CD4-positive, alpha-beta T cell (primary cell): Measurements from ENCODE around the gene AKAP12. TPM values are rescaled to one million over a fixed set of nuclear protein-coding genes. Genes with fewer than 3 reads are reported as not detected.

Source experiments
- ATAC-seq: fragments of 200-7000 bp; cut with Tn5 transposase; one replicate; pipeline ENCODE4 v1.10.0; 2022; ENCODE audit warnings: mild to moderate bottlenecking; ENCODE audit not compliant: poor library complexity
- CTCF ChIA-PET: fragments of 350-600 bp; sonication (Branson Sonifier 250); formaldehyde crosslinking; loops from one replicate; lab custom pipeline; 2021; ENCODE audit warnings: antibody characterized with exemption, inconsistent platforms; lab: Charles Lee
- POLR2A ChIA-PET: fragments of 350-600 bp; sonication (Branson Sonifier 250); formaldehyde crosslinking; loops from one replicate; lab custom pipeline; 2021; ENCODE audit warnings: antibody characterized with exemption, inconsistent platforms; lab: Charles Lee
- DNase-seq, 14 experiments: peaks; one replicate each; pipeline ENCODE4 v3.0.0-alpha.2; 2013 to 2020; ENCODE audit warnings: mixed read lengths in 2 of 14
- H3K27ac ChIP-seq, 2 donors: one replicate each; pipeline versions ENCODE4 v1.5.1 to v1.7.0; 2013; ENCODE audit warnings: low read length in 2 of 2, low read depth in 1 of 2, mild to moderate bottlenecking in 1 of 2
- H3K27me3 ChIP-seq, 2 experiments: 1 replicate in 1 of 2; 2 replicates in 1 of 2; pipeline versions ENCODE4 v1.6.1 to v1.7.0; 2013; ENCODE audit warnings: low read length in 2 of 2, control low read depth in 1 of 2, mild to moderate bottlenecking in 1 of 2, moderate library complexity in 1 of 2; ENCODE audit not compliant: insufficient read depth in 2 of 2, control insufficient read depth in 1 of 2
- H3K36me3 ChIP-seq: one replicate; pipeline ENCODE4 v1.6.1; 2013; ENCODE audit warnings: low read length, control low read depth; ENCODE audit not compliant: insufficient read depth
- H3K4me1 ChIP-seq: one replicate; pipeline ENCODE4 v1.6.1; 2013; ENCODE audit warnings: low read length, control low read depth; ENCODE audit not compliant: insufficient read depth
- H3K4me3 ChIP-seq: one replicate; pipeline ENCODE4 v1.5.1; 2013; ENCODE audit warnings: mild to moderate bottlenecking, low read length, moderate library complexity
- H3K9me3 ChIP-seq, 2 experiments: 1 replicate in 1 of 2; 2 replicates in 1 of 2; pipeline versions ENCODE4 v1.6.1 to v1.7.0; 2013; ENCODE audit warnings: low read length in 2 of 2, mild to moderate bottlenecking in 2 of 2, control low read depth in 1 of 2, moderate library complexity in 1 of 2; ENCODE audit not compliant: control insufficient read depth in 1 of 2, insufficient read depth in 1 of 2
- H3K27ac Mint-ChIP-seq: one replicate; pipeline ENCODE4 v1.8.0; 2020; ENCODE audit warnings: mixed read lengths
- H3K27me3 Mint-ChIP-seq: one replicate; pipeline ENCODE4 v1.8.0; 2021; ENCODE audit warnings: mixed read lengths
- H3K36me3 Mint-ChIP-seq: one replicate; pipeline ENCODE4 v1.8.0; 2021; ENCODE audit warnings: low read depth, mixed read lengths
- H3K4me1 Mint-ChIP-seq: one replicate; pipeline ENCODE4 v1.8.0; 2021; ENCODE audit warnings: low read depth, mixed read lengths
- H3K4me3 Mint-ChIP-seq: one replicate; pipeline ENCODE4 v1.8.0; 2020; ENCODE audit warnings: mild to moderate bottlenecking, mixed read lengths
- H3K9me3 Mint-ChIP-seq: one replicate; pipeline ENCODE4 v1.8.0; 2020; ENCODE audit warnings: mixed read lengths
- intact Hi-C, 2 experiments: fragments of 100-400 bp; cut with DNase I in 1 of 2; cut with micrococcal nuclease in 1 of 2; formaldehyde crosslinking; loops; one replicate each; pipeline versions ENCODE4 v1.15.1 to v1.9.0; 2023 to 2025; cut with DNase I, micrococcal nuclease
- total RNA-seq, 174 experiments: library from RNA in 2 of 174; stranded (reverse) in 2 of 174; gene quantifications; one replicate each; pipeline ENCODE4 v1.2.3 and lab custom pipeline; 2021 to 2026
- TF ChIP-seq, protein P1 (sequence below): fragments of 200-600 bp; IDR thresholded peaks from one replicate; pipeline ENCODE4 v1.8.0; 2022; ENCODE audit warnings: antibody characterized with exemption, mild to moderate bottlenecking

Gene AKAP12
- total RNA-seq, 2 experiments from 2014 or later: 0.03 to 0.05 TPM

- ChIA-PET CTCF (no interaction called here), POLR2A (no interaction called here)
- TF ChIP-seq, protein P1, sequence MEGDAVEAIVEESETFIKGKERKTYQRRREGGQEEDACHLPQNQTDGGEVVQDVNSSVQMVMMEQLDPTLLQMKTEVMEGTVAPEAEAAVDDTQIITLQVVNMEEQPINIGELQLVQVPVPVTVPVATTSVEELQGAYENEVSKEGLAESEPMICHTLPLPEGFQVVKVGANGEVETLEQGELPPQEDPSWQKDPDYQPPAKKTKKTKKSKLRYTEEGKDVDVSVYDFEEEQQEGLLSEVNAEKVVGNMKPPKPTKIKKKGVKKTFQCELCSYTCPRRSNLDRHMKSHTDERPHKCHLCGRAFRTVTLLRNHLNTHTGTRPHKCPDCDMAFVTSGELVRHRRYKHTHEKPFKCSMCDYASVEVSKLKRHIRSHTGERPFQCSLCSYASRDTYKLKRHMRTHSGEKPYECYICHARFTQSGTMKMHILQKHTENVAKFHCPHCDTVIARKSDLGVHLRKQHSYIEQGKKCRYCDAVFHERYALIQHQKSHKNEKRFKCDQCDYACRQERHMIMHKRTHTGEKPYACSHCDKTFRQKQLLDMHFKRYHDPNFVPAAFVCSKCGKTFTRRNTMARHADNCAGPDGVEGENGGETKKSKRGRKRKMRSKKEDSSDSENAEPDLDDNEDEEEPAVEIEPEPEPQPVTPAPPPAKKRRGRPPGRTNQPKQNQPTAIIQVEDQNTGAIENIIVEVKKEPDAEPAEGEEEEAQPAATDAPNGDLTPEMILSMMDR: no peak
Observed at GRCh38 chr6:151207674-151208073, 32.1 kb upstream of the AKAP12 start.

GRCh38 chr6:151209071-151209831 lies 30.5 kb upstream of the AKAP12 start:
- no peaks in the 10 kb centered on the region for H3K36me3 Mint-ChIP-seq
- Histone ChIP-seq H3K27me3 (no peaks in the 10 kb centered on the region), H3K36me3 (no peaks in the 10 kb centered on the region), H3K9me3 (peaks cover 4 to 5% of the 10 kb centered on the region in 2 experiments), H3K27ac (no peak overlapping the region), H3K4me1 (no peaks in the 10 kb centered on the region), H3K4me3 (no peak overlapping the region)
- peaks cover 5% of the 10 kb centered on the region for H3K9me3 Mint-ChIP-seq
- no peak overlapping the region for H3K4me3 Mint-ChIP-seq
- TF ChIP-seq, protein P1: no peak
- POLR2A ChIA-PET: no interaction called here
- ATAC-seq (no peak), DNase-seq (no peak)
- H3K27ac Mint-ChIP-seq: no peak overlapping the region
- H3K4me1 Mint-ChIP-seq: no peaks in the 10 kb centered on the region
- intact Hi-C loops: no loop called here
- peaks cover 38% of the 10 kb centered on the region for H3K27me3 Mint-ChIP-seq
- CTCF ChIA-PET: interaction anchor here (0.6 kb wide), 1 partner anchor 281 kb away, joined by 3 read pairs; no protein-coding TSS in a partner anchor

More at GRCh38 chr6:151207674-151208073, 32.1 kb upstream of the AKAP12 start:
- Histone ChIP-seq H3K4me3 (no peak overlapping the region), H3K36me3 (no peaks in the 10 kb centered on the region), H3K4me1 (no peaks in the 10 kb centered on the region), H3K9me3 (peaks cover 4 to 5% of the 10 kb centered on the region in 2 experiments), H3K27me3 (no peaks in the 10 kb centered on the region), H3K27ac (no peak overlapping the region)
- ATAC-seq (no peak), DNase-seq (no peak)
- Mint-ChIP-seq H3K36me3 (no peaks in the 10 kb centered on the region), H3K27ac (no peak overlapping the region), H3K4me3 (no peak overlapping the region), H3K27me3 (peaks cover 44% of the 10 kb centered on the region), H3K9me3 (peaks cover 5% of the 10 kb centered on the region), H3K4me1 (no peaks in the 10 kb centered on the region)
- intact Hi-C loops: no loop called here

DNA sequence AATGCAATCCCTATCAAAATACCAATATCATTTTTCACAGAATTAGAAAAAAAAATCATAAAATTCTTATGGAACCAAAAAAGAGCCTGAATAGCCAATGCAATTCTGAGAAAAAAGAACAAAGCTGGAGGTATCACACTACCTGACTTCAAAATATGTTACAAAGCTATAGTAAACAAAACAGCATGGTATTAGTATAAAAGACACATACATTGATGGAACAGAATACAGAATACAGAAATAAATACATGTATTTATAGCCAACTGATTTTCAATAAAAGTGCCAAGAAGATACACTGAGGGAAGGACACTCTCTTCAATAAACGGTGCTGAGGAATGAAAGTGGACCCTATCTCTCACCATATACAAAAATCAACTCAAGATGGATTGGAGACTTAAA lies 28.7 kb upstream of the AKAP12 start:
- no peak overlapping the region for H3K27ac ChIP-seq
- H3K27me3 ChIP-seq: no peaks in the 10 kb centered on the region
- intact Hi-C loops: no loop called here
- Mint-ChIP-seq H3K27me3 (peaks cover 38% of the 10 kb centered on the region), H3K27ac (no peak overlapping the region), H3K4me3 (no peak overlapping the region), H3K36me3 (no peaks in the 10 kb centered on the region), H3K4me1 (no peaks in the 10 kb centered on the region), H3K9me3 (peaks cover 5% of the 10 kb centered on the region)
- peaks cover 4 to 5% of the 10 kb centered on the region in 2 experiments for H3K9me3 ChIP-seq
- TF ChIP-seq, protein P1: no peak
- no peak for DNase-seq
- no peaks in the 10 kb centered on the region for H3K36me3 ChIP-seq
- no peak overlapping the region for H3K4me3 ChIP-seq
- no peak for ATAC-seq
- H3K4me1 ChIP-seq: no peaks in the 10 kb centered on the region
- ChIA-PET CTCF (interaction anchor here (0.7 kb wide), 1 partner anchor 307 kb away, joined by 3 read pairs; no protein-coding TSS in a partner anchor), POLR2A (no interaction called here)
